Esophagus squamous epithelium (tissue), 4 donors: ENCODE data around the gene METAP2.
"Not testable (repeated sequence)": the region's sequence is repeated elsewhere in the genome, so short reads cannot be mapped to it uniquely, and the experiment has no call there.

ENCODE experiments used
- CTCF ChIP-seq, 6 experiments: fragments of 450-650 bp in 4 of 6; fragments of 200-600 bp in 2 of 6; sonication (generic) in 2 of 6; IDR thresholded peaks; one replicate each; pipeline ENCODE4 v1.5.1; 2016 to 2019; ENCODE audit warnings: antibody characterized with exemption in 6 of 6, mild to moderate bottlenecking in 4 of 6, moderate library complexity in 4 of 6
- POLR2A ChIP-seq, 4 donors: fragments of 450-650 bp; IDR thresholded peaks; one replicate each; pipeline ENCODE4 v1.6.1; 2017; ENCODE audit warnings: antibody characterized with exemption in 4 of 4, mild to moderate bottlenecking in 4 of 4, moderate library complexity in 3 of 4

DNA sequence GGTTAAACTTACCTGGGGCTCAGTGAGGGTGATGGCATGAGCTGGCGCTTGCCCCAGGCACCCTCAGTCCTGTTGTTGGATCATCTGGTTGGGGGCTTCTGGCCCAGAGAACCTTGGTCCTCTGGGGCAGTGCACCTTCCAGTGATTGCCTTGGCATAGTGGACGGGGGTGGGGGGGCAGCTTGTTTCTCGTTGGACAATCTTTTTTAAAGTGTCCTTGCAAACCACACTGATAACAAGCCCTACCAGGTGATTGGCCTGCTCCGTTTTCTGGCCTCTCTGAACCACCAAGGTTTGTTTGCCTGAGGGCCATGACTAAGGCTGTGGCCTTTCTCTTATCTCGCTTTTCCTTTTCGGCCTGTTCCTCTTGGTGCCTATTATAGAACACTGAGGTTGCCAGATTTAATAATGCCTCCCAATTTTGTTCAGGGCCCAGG lies 19.2 kb upstream of the METAP2 start:
- TF ChIP-seq CTCF, POLR2A (IDR thresholded peaks at IDR 0.05): not testable (repeated sequence)
